Gastroesophageal sphincter (tissue), 3 donors: ENCODE results near the gene OAS2.

Experiments
- POLR2A ChIP-seq, 2 donors: fragments of 450-650 bp; IDR thresholded peaks; one replicate each; pipeline ENCODE4 v1.6.1; 2017; ENCODE audit warnings: antibody characterized with exemption in 2 of 2, mild to moderate bottlenecking in 2 of 2, moderate library complexity in 1 of 2
- TF ChIP-seq, protein P1 (sequence below), 4 experiments: fragments of 200-600 bp in 2 of 4; fragments of 450-650 bp in 2 of 4; sonication (generic) in 1 of 4; IDR thresholded peaks; one replicate each; pipeline ENCODE4 v1.5.1; 2017 to 2019; ENCODE audit warnings: antibody characterized with exemption in 4 of 4, mild to moderate bottlenecking in 2 of 4, moderate library complexity in 2 of 4

DNA sequence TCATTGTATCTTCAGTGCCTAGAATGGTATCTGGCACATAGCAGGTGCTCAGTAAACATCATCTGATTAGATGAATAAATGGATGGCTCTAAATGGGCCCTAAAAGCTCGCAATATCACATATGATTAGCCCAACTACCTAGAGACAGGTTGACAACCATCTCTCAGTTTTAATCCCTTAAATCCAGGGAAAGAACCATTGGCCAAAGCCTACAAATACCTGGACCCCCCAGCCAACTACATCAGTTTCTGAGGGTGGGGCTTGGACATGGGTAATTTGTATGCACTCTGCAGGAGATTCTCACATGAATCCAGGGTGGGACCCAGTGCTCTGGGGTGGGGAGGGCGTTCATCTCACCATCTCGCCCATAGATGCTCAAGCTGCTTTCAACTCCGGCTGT lies 73.4 kb downstream of the OAS2 start:
- no peak for TF ChIP-seq POLR2A (IDR thresholded peaks at IDR 0.05)
- TF ChIP-seq, protein P1, sequence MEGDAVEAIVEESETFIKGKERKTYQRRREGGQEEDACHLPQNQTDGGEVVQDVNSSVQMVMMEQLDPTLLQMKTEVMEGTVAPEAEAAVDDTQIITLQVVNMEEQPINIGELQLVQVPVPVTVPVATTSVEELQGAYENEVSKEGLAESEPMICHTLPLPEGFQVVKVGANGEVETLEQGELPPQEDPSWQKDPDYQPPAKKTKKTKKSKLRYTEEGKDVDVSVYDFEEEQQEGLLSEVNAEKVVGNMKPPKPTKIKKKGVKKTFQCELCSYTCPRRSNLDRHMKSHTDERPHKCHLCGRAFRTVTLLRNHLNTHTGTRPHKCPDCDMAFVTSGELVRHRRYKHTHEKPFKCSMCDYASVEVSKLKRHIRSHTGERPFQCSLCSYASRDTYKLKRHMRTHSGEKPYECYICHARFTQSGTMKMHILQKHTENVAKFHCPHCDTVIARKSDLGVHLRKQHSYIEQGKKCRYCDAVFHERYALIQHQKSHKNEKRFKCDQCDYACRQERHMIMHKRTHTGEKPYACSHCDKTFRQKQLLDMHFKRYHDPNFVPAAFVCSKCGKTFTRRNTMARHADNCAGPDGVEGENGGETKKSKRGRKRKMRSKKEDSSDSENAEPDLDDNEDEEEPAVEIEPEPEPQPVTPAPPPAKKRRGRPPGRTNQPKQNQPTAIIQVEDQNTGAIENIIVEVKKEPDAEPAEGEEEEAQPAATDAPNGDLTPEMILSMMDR (IDR thresholded peaks at IDR 0.05) = no peak
